Heart left ventricle (tissue), 16 donors: ENCODE results near the gene TNS3. TPM values are rescaled to one million over a fixed set of nuclear protein-coding genes. Genes with fewer than 3 reads are reported as not detected.

Source experiments
- ATAC-seq, 4 donors: fragments of 200-7000 bp; cut with Tn5 transposase; one replicate each; pipeline ENCODE4 v1.9.1; 2020 to 2022; ENCODE audit warnings: moderate library complexity in 4 of 4, mild to moderate bottlenecking in 3 of 4, moderate number of reproducible peaks in 1 of 4
- DNase-seq, 5 donors: peaks; one replicate each; pipeline ENCODE4 v3.0.0-alpha.2; 2020
- H3K27ac ChIP-seq, 12 donors: fragments of 200-600 bp; sonication (generic) in 4 of 12; one replicate each; pipeline versions ENCODE4 v1.5.0 to v1.8.0; 2016 to 2022; ENCODE audit warnings: mild to moderate bottlenecking in 2 of 12
- H3K27me3 ChIP-seq, 9 donors: fragments of 200-600 bp; sonication (generic) in 2 of 9; one replicate each; pipeline versions ENCODE4 v1.5.1 to v1.8.0; 2016 to 2022; ENCODE audit warnings: mild to moderate bottlenecking in 3 of 9
- H3K36me3 ChIP-seq, 9 donors: fragments of 200-600 bp; sonication (generic) in 2 of 9; one replicate each; pipeline versions ENCODE4 v1.5.0 to v1.8.0; 2018 to 2022; ENCODE audit warnings: mild to moderate bottlenecking in 2 of 9
- H3K4me1 ChIP-seq, 12 donors: fragments of 200-600 bp; sonication (generic) in 4 of 12; one replicate each; pipeline versions ENCODE4 v1.5.0 to v1.8.0; 2016 to 2022; ENCODE audit warnings: mild to moderate bottlenecking in 3 of 12
- H3K4me3 ChIP-seq, 12 donors: fragments of 200-600 bp; sonication (generic) in 4 of 12; one replicate each; pipeline versions ENCODE4 v1.5.0 to v1.8.0; 2017 to 2022; ENCODE audit warnings: mild to moderate bottlenecking in 9 of 12, moderate library complexity in 4 of 12
- H3K9me3 ChIP-seq, 12 donors: fragments of 200-600 bp; sonication (generic) in 4 of 12; one replicate each; pipeline versions ENCODE4 v1.5.0 to v1.8.0; 2016 to 2022; ENCODE audit warnings: mild to moderate bottlenecking in 1 of 12
- POLR2A ChIP-seq, 2 donors: fragments of 450-650 bp; IDR thresholded peaks; one replicate each; pipeline ENCODE4 v1.6.1; 2017; ENCODE audit warnings: antibody characterized with exemption in 2 of 2, mild to moderate bottlenecking in 2 of 2, moderate library complexity in 2 of 2
- WGBS, 4 donors: extraction: QIAGEN DNeasy Blood & Tissue Kit in 2 of 4; methylation state at CpG; one replicate each; pipeline versions ENCODE4 v1.1.5 to v1.1.7; 2013 to 2018; 5-methylcytosine and 5-hydroxymethylcytosine counted together
- intact Hi-C, 10 donors: fragments of 100-400 bp; cut with DNase I; formaldehyde crosslinking; loops; one replicate each; pipeline versions ENCODE4 v1.11.1 to v1.14.2; 2022
- polyA plus RNA-seq, 2 donors: library from polyadenylated mRNA; stranded (reverse); fragments of 200-250 nt; gene quantifications; one replicate each; pipeline ENCODE4 v1.2.3, GENCODE V29; 2013
- total RNA-seq, 9 donors: library from RNA; depleted of rRNA in 2 of 9; stranded (reverse); fragments of >200 nt in 2 of 9; fragmentation: NEBNext Ultra II Directional in 3 of 9; extraction: Animal tissue kit (Norgen Biotek cat#: 25700) in 3 of 9; gene quantifications; one replicate each; pipeline versions ENCODE4 v1.1.0 to v1.2.4, GENCODE V29; 2016 to 2023
- TF ChIP-seq, protein P1 (sequence below), 12 donors: fragments of 200-600 bp; sonication (generic) in 4 of 12; IDR thresholded peaks; one replicate each; pipeline versions ENCODE4 v1.5.0 to v1.8.0; 2018 to 2022; ENCODE audit warnings: antibody characterized with exemption in 12 of 12, mild to moderate bottlenecking in 5 of 12
- donor health status: ischemic (EF 13 %, LVEDD 7.1; RV severe dilation, severe dysfunction).
- donor health status: healthy with polysubstance abuse.
- donor health status: DM: no; HTN: yes; CAD: no.
- donor health status: DM: no; HTN: no; CAD: no.
- donor health status: ischemic (EF 25% LVEDD 6.9; RV normal size, moderate dysfunction).
- donor health status: ischemic (EF 25% LVEDD 5.7; RV mildly dilated, moderate dysfunction).
- donor health status: healthy.
- donor health status: DM: yes; HTN: yes; CAD: no.
- donor health status: ischemic (EF 35%, LVEDD 5.7; RV mildly dilated, moderate dysfunction).
- donor health status: nonischemic (EF 11% LVEDD 7.7; RV severe dilation, severe dysfunction).
- donor health status: DM: yes; HTN: yes; CAD: no.
- donor health status: PGD.
- donor health status: ischemic (EF 29% LVEDD 5.4; RV normal size, mild dysfunction).
- donor health status: nonischemic (EF 23%, LVEDD 6.1; RV moderate dilation, normal function).

TNS3 gene
- total and polyA plus RNA-seq, 11 donors: 10.1 to 116 (median 32.7) TPM

DNA sequence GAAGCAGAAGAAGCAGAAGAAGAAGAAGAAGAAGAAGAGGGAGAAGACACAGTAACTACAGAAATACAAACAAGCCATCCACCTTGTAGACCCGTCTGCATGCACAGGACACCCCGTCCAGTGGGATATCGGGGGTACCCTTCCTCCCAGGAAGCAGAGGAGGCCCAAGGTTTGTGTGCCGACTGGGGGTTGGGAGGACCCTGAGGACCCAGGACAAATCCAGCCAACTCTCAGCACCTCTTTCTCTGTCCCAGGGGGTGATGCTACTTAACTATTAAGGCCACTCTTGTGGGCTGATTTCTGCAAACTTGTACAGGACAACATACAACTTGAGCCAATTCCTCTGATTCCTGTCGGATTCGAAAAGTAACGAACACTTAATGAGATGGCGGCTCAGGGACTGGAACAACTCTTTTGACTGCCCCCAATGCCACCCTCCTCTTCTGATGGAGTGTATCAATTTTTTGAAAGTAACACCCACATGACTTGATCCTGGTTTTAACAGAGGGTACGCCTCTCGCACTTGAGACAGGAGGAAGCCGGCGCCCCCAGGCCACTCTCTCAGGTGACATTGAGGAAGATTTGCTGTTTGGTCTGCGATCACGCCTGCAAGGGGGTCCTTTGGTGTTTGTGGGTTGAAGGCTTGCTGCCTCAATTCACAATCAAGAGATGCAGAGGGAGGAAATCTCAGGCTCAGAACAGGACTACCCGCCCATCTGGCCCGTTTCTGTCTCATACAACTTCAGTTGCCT lies 192.6 kb downstream of the TNS3 start:
- Histone ChIP-seq H3K36me3 (peaks cover 0 to 74% (median 12%) of the 10 kb centered on the region in 9 donors), H3K27me3 (no peaks in the 10 kb centered on the region), H3K27ac (no peak overlapping the region), H3K4me1 (peaks cover 0 to 25% (median 4%) of the 10 kb centered on the region in 12 donors), H3K4me3 (no peak overlapping the region), H3K9me3 (no peaks in the 10 kb centered on the region)
- intact Hi-C loops: no loop called here
- TF ChIP-seq, protein P1, sequence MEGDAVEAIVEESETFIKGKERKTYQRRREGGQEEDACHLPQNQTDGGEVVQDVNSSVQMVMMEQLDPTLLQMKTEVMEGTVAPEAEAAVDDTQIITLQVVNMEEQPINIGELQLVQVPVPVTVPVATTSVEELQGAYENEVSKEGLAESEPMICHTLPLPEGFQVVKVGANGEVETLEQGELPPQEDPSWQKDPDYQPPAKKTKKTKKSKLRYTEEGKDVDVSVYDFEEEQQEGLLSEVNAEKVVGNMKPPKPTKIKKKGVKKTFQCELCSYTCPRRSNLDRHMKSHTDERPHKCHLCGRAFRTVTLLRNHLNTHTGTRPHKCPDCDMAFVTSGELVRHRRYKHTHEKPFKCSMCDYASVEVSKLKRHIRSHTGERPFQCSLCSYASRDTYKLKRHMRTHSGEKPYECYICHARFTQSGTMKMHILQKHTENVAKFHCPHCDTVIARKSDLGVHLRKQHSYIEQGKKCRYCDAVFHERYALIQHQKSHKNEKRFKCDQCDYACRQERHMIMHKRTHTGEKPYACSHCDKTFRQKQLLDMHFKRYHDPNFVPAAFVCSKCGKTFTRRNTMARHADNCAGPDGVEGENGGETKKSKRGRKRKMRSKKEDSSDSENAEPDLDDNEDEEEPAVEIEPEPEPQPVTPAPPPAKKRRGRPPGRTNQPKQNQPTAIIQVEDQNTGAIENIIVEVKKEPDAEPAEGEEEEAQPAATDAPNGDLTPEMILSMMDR (IDR thresholded peaks at IDR 0.05): no peak
- 92 to 98% (median 97%) methylated on average over 16 of the region's 16 CpGs for WGBS, 4 donors
- no peak for ATAC-seq
- no peak for DNase-seq

DNA sequence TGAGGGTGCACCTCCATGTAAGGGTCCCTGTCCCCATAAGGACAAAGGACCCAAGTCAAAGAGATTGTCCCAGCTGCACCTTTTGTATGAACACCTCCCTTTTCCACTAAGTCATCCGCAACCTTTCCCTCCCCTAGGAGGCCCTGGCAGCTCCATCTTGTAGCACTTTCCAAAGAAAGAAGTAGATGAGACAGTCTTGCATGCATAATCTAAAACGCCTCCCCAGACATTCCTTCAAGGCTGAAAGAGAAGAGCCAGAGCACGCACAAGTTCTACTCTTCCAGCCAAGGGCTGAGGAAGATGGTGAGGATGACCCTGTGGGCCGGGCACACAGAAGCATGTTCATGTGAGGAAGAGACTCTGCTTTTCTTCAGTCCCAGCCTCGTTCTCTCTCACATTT lies 194.4 kb downstream of the TNS3 start:
- H3K4me3 ChIP-seq: no peak overlapping the region

DNA sequence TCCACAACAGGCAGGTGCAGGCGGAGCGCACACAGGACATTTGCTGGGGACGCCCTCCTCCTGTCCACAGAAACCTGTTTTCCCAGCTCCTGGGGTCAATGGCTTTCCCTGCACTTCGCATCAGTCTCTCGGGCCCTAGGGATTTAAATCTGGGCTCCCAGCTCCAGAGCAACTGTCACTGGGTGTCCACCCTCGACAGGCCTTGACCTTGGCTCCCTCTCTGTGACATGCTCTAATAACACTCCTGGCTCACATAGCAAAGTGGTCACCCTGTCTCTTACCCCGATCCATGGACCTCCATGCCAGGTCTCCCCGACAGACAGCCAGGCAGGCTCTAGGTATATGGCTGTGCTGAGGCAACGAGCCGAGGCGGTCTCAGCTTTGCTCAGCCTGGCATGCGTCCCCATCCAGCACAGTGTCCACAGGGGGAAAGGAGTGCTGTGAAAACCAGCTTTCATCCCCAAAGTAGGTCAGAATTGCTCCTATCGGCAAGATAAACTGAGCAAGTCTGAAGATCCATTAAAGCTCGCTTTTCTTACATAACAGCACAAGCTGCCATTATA lies 195.6 kb downstream of the TNS3 start:
- Histone ChIP-seq H3K4me1 (peaks cover 0 to 15% (median 2%) of the 10 kb centered on the region in 12 donors), H3K36me3 (peaks cover 0 to 62% (median 5%) of the 10 kb centered on the region in 9 donors), H3K4me3 (no peak overlapping the region), H3K27ac (no peak overlapping the region), H3K27me3 (no peaks in the 10 kb centered on the region), H3K9me3 (no peaks in the 10 kb centered on the region)
- WGBS, 4 donors: 83 to 94% (median 89%) methylated on average over 14 of the region's 14 CpGs
- DNase-seq (no peak), ATAC-seq (peak in 3 of 4 donors; percentile 7 to 11 (median 9))
- TF ChIP-seq, protein P1 (IDR thresholded peaks at IDR 0.05): no peak
- no peak for TF ChIP-seq POLR2A (IDR thresholded peaks at IDR 0.05)
- intact Hi-C loops: no loop called here

More for the DNA sequence above, 194.4 kb downstream of the TNS3 start:
- DNase-seq (no peak), ATAC-seq (no peak)
- no peaks in the 10 kb centered on the region for H3K27me3 ChIP-seq
- H3K4me1 ChIP-seq: peaks cover 0 to 17% (median 4%) of the 10 kb centered on the region in 12 donors
- intact Hi-C loops: no loop called here
- 76 to 92% (median 88%) methylated on average over 5 of the region's 5 CpGs for WGBS, 4 donors
- H3K27ac ChIP-seq: no peak overlapping the region
- TF ChIP-seq, protein P1 (IDR thresholded peaks at IDR 0.05): no peak
- TF ChIP-seq POLR2A (IDR thresholded peaks at IDR 0.05): no peak
- no peaks in the 10 kb centered on the region for H3K9me3 ChIP-seq
- peaks cover 0 to 62% (median 7%) of the 10 kb centered on the region in 9 donors for H3K36me3 ChIP-seq

DNA sequence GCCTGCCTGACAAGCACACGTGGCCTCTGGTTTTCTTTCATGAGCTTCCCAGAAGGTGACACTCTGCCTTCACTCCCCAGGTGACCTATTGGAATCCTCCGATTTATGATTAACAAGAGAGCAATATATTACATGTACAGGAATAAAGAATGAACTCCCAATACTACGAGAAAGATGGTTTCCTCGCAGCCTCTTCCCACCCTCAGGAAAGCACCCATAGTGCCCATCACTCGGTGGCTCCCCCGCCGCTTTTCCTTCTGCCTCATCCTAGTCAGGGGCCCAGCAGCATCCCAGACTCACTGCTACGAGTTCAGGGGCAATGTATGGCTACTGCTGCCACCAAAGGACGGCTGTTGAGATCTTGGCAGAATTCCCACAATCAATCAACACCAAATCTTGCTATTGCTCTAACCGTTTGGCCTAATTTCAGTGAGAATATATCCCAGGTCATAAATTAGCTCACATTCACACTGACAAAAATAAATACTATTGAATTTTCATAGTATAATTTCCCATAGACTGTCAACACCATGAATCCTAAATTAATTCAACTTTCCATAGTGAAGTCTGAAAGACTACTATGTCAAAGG lies 196.3 kb downstream of the TNS3 start:
- no peak overlapping the region for H3K27ac ChIP-seq

More for the DNA sequence above, 196.3 kb downstream of the TNS3 start:
- intact Hi-C loops: no loop called here
- H3K9me3 ChIP-seq: no peaks in the 10 kb centered on the region
- ATAC-seq (no peak), DNase-seq (no peak)
- TF ChIP-seq, protein P1 (IDR thresholded peaks at IDR 0.05): no peak
- no peak for TF ChIP-seq POLR2A (IDR thresholded peaks at IDR 0.05)
- H3K4me1 ChIP-seq: peaks cover 0 to 21% (median 6%) of the 10 kb centered on the region in 12 donors
- H3K4me3 ChIP-seq: no peak overlapping the region
- WGBS, 4 donors: 76 to 84% (median 80%) methylated on average over 10 of the region's 10 CpGs
- peaks cover 0 to 62% (median under 1%) of the 10 kb centered on the region in 9 donors for H3K36me3 ChIP-seq
- no peaks in the 10 kb centered on the region for H3K27me3 ChIP-seq
